ENCODE results near the gene SHMT1. TPM values are rescaled to one million over a fixed set of nuclear protein-coding genes. Genes with fewer than 3 reads are reported as not detected.

The SHMT1 gene
- polyA plus RNA-seq, 1 donor (not counting 4 experiments of a cell fraction or from before 2014, with no cell fraction given): 15.7 TPM

DNA sequence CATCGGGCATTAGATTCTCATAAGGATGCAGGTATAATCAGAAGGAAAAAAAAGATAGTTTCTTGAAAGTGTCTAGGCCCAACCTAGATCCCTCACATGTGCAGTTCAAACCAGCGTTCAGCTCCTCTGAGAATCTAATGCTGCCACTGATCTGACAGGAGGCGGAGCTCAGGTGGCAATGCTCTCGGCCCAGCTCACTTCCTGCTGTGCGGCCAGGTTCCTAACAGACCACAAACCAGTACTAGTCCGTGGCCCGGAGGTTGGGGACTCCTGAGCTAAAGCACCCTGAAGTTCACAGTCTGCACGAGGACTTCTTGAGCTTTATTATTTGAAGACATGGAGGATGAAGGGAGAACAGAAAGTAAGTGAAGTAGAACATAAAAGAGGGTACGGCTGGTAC is 31.5 kb downstream of the SHMT1 start:
- Histone ChIP-seq H3K4me3 (ENCODE audit: control insufficient read depth in 2 of 3, extremely low read depth in 1 of 3, insufficient read depth in 2 of 3, low read depth in 1 of 3, low read length in 3 of 3) (no peak overlapping the region), H3K27ac (ENCODE audit: control insufficient read depth, insufficient read depth, low read length) (no peak overlapping the region)
- FAIRE-seq: no peak

DNA sequence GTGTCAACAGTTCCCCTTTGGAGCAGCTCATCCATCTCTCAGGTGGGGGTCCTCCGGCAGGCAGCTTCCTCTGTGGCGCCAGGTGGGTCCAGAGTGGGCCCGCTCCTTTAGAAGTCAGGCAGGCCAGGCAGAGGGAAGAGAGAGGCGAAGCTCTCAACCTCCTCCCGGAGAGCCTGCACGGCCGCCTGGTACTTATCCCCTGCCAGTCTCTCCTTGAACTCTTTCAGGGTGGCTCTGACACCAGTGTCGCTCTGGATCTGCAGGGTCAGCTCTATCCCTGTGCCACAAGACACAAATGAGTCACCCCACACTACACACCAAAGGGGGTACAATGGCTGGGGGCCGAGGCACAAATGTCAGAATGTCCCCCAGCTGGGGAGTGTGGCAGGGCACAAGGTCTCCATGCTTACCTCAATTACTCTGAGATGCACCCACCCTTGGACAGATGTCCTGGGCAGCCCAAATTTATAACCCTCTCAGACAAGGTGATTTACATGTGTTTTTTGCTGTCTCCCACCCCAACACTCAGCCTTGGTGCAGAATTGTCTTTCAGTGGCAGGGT is 34.6 kb downstream of the SHMT1 start:
- TF ChIP-seq, protein P1, sequence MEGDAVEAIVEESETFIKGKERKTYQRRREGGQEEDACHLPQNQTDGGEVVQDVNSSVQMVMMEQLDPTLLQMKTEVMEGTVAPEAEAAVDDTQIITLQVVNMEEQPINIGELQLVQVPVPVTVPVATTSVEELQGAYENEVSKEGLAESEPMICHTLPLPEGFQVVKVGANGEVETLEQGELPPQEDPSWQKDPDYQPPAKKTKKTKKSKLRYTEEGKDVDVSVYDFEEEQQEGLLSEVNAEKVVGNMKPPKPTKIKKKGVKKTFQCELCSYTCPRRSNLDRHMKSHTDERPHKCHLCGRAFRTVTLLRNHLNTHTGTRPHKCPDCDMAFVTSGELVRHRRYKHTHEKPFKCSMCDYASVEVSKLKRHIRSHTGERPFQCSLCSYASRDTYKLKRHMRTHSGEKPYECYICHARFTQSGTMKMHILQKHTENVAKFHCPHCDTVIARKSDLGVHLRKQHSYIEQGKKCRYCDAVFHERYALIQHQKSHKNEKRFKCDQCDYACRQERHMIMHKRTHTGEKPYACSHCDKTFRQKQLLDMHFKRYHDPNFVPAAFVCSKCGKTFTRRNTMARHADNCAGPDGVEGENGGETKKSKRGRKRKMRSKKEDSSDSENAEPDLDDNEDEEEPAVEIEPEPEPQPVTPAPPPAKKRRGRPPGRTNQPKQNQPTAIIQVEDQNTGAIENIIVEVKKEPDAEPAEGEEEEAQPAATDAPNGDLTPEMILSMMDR (optimal IDR thresholded peaks at IDR 0.05 in 1 of 3, IDR thresholded peaks at IDR 0.05 in 1 of 3, conservative IDR thresholded peaks at IDR 0.05 in 1 of 3; ENCODE audit: extremely low read depth in 1 of 3, insufficient read depth in 2 of 3, low read length in 3 of 3): no peak
- TF ChIP-seq EZH2 (IDR thresholded peaks at IDR 0.05; ENCODE audit: low read length): no peak
- Histone ChIP-seq H3K9me3 (ENCODE audit: control insufficient read depth, low read depth, low read length) (no peaks in the 10 kb centered on the region), H4K20me1 (ENCODE audit: control insufficient read depth, extremely low read depth, insufficient read depth, low read length) (no peaks in the 10 kb centered on the region), H2AFZ (ENCODE audit: control insufficient read depth, low read length) (no peak overlapping the region), H3K4me1 (ENCODE audit: control insufficient read depth, extremely low read depth, insufficient read depth, low read length) (no peaks in the 10 kb centered on the region), H3K27me3 (ENCODE audit: control insufficient read depth, extremely low read depth, insufficient read depth, low read length) (no peaks in the 10 kb centered on the region), H3K79me2 (ENCODE audit: control insufficient read depth, insufficient read depth, low read length) (no peaks in the 10 kb centered on the region), H3K4me2 (ENCODE audit: control insufficient read depth, extremely low read depth, insufficient read depth, low read depth, low read length) (no peak overlapping the region), H3K9ac (ENCODE audit: control insufficient read depth, extremely low read depth, insufficient read depth, low read length) (no peak overlapping the region), H3K4me3 (ENCODE audit: control insufficient read depth in 2 of 3, extremely low read depth in 1 of 3, insufficient read depth in 2 of 3, low read depth in 1 of 3, low read length in 3 of 3) (no peak overlapping the region), H3K36me3 (ENCODE audit: control insufficient read depth in 2 of 2, extremely low read depth in 1 of 2, insufficient read depth in 2 of 2, low read length in 2 of 2) (peaks cover 14 to 24% of the 10 kb centered on the region in 2 experiments), H3K9me1 (ENCODE audit: control insufficient read depth, extremely low read depth, insufficient read depth, low read length) (no peaks in the 10 kb centered on the region), H3K27ac (ENCODE audit: control insufficient read depth, insufficient read depth, low read length) (no peak overlapping the region)
- DNase-seq (ENCODE audit: low read depth, low spot score) (no peak), FAIRE-seq (no peak)
- dilution Hi-C loops (cut with MboI; ENCODE audit: extremely low pct_ligation_motif_present, low sequenced_read_pairs): no loop called here

More for the DNA sequence above, 31.5 kb downstream of the SHMT1 start:
- H4K20me1 ChIP-seq (ENCODE audit: control insufficient read depth, extremely low read depth, insufficient read depth, low read length): no peaks in the 10 kb centered on the region
- no peak for DNase-seq (ENCODE audit: low read depth, low spot score)
- peaks cover 9 to 17% of the 10 kb centered on the region in 2 experiments for H3K36me3 ChIP-seq (ENCODE audit: control insufficient read depth in 2 of 2, extremely low read depth in 1 of 2, insufficient read depth in 2 of 2, low read length in 2 of 2)
- H3K4me1 ChIP-seq (ENCODE audit: control insufficient read depth, extremely low read depth, insufficient read depth, low read length): no peaks in the 10 kb centered on the region
- no peaks in the 10 kb centered on the region for H3K79me2 ChIP-seq (ENCODE audit: control insufficient read depth, insufficient read depth, low read length)
- no peak for TF ChIP-seq EZH2 (IDR thresholded peaks at IDR 0.05; ENCODE audit: low read length)
- TF ChIP-seq, protein P1 (optimal IDR thresholded peaks at IDR 0.05 in 1 of 3, IDR thresholded peaks at IDR 0.05 in 1 of 3, conservative IDR thresholded peaks at IDR 0.05 in 1 of 3; ENCODE audit: extremely low read depth in 1 of 3, insufficient read depth in 2 of 3, low read length in 3 of 3): no peak
- no peak overlapping the region for H3K9ac ChIP-seq (ENCODE audit: control insufficient read depth, extremely low read depth, insufficient read depth, low read length)
- H3K9me1 ChIP-seq (ENCODE audit: control insufficient read depth, extremely low read depth, insufficient read depth, low read length): no peaks in the 10 kb centered on the region
- dilution Hi-C loops (cut with MboI; ENCODE audit: extremely low pct_ligation_motif_present, low sequenced_read_pairs): no loop called here
- H2AFZ ChIP-seq (ENCODE audit: control insufficient read depth, low read length): no peak overlapping the region
- H3K4me2 ChIP-seq (ENCODE audit: control insufficient read depth, extremely low read depth, insufficient read depth, low read depth, low read length): no peak overlapping the region
- no peaks in the 10 kb centered on the region for H3K9me3 ChIP-seq (ENCODE audit: control insufficient read depth, low read depth, low read length)
- H3K27me3 ChIP-seq (ENCODE audit: control insufficient read depth, extremely low read depth, insufficient read depth, low read length): no peaks in the 10 kb centered on the region
